Activated CD4-positive, CD25-positive, alpha-beta regulatory T cell treated with anti-CD3 and anti-CD28 coated beads, Interleukin-2, amount 50 U/mL, for 16 hours (primary cell): ENCODE results near the gene TSPAN7.

ENCODE experiments used
- DNase-seq: peaks from one replicate; pipeline ENCODE4 v3.0.0-alpha.2; 2020; ENCODE audit warnings: low read depth, low spot score

Gene TSPAN7

GRCh38 chrX:38643903-38644302 lies 82.6 kb downstream of the TSPAN7 start:
- DNase-seq, result no peak

DNA sequence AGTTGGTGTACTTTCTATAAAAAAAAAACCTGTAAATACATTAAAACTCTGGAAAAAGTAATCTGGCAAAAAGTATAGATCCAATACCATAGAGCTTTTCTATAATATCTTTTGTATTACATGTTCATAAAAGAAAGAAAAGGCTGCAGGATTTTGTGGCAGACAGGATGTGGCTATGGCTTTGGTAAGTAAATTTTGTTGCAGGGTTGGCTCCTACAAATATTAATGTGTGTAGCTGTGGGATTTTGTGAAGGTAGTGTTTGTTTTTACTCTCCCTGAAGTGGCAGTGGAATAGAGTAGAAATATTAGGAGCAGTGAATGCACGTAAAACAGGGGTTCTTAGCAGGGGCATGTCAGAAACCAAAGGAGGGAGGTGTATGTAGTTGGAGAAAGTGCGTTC lies 84.8 kb downstream of the TSPAN7 start:
- no peak for DNase-seq

GRCh38 chrX:38649221-38649620 lies 87.9 kb downstream of the TSPAN7 start:
- DNase-seq, result no peak

- no peak for DNase-seq
Measured at GRCh38 chrX:38649674-38650647, 88.6 kb downstream of the TSPAN7 start.

GRCh38 chrX:38651625-38652601 lies 90.6 kb downstream of the TSPAN7 start:
- DNase-seq, result no peak

DNA sequence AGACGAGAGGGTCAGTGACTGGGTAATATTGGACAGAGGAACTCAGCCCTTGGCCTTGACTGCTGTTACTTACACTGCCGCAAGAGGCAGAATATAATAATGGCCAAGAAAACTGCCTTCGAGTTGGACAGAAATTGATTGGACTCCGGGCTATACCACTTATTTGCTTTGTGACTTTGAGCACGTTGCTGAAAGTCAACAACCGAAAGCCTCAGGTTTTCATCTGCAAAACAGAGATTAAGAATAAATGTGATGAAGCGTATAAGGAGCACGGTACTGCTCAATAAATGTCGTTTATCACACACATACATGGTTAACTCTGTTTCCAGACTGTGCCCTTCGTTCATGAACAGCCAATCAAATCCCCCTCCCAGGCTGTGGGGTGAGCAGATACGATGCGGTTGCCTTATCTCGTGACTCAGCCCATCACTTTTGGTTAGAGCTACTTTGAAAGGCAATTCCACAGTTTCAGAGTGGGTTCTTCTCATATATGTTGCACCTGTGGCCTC lies 91.6 kb downstream of the TSPAN7 start:
- DNase-seq, result no peak

DNA sequence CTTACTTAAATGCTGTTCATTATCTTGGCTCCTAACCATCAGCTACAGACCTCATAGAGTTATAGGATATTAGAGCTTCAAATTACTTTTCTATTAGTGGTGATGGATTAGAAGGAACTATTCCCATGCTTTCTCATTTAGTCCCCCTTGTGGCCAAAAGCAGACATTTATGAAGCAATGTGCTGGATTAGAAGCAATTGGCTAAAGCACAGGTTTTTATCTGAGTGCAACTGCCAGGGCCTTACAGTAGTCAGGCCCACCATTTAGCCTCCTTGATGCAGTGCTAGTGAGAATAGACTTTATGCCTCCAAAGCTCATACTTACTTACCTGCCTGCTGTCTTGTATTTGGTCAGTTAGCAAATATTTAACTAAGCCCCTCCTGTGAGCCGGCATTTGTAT lies 93.0 kb downstream of the TSPAN7 start:
- no peak for DNase-seq

DNA sequence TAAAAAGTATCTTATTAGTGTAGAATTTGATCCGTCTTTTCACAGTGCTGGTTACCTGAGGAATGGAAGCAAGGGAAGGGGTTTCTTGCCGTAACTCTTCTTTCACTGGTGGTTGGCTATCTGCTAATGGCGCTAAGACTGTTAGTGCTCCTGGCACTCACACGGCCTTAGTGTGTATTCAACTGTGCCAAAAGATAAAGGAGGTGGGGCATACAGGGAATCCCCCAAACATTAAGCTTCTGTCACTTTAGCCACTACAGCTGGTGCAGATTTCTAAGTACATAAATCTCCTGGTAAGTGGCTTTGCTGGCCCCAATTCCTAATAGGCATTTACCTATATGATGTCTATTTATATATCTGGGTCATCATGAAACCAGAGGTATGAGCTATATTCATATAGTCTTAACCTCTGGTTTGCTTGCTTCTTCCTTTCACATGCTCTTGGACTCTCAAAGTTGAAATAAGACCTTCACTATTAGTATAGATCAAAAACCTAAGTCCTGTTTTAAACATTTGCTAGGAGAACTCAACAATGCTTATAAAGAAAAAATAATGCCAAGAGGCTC lies 95.1 kb downstream of the TSPAN7 start:
- no peak for DNase-seq

DNA sequence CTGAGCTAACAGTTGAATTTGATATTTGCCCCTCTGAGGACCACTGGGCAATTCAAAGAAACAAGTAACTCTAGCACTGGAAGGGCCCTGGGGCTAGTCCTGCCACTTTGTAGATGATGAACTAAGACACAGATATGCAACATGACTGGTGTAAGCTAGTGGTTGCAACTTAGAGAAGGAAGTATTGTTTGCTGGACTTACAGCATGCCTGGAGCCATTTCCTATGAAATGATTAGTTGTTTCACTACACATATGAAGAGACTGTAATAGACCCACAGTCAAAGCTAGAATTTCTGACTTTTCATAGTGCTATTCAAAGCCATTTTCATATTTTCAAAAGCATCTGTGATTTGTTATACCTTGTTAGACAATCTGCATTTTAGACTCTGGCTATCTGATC lies 96.2 kb downstream of the TSPAN7 start:
- DNase-seq, result no peak

DNA sequence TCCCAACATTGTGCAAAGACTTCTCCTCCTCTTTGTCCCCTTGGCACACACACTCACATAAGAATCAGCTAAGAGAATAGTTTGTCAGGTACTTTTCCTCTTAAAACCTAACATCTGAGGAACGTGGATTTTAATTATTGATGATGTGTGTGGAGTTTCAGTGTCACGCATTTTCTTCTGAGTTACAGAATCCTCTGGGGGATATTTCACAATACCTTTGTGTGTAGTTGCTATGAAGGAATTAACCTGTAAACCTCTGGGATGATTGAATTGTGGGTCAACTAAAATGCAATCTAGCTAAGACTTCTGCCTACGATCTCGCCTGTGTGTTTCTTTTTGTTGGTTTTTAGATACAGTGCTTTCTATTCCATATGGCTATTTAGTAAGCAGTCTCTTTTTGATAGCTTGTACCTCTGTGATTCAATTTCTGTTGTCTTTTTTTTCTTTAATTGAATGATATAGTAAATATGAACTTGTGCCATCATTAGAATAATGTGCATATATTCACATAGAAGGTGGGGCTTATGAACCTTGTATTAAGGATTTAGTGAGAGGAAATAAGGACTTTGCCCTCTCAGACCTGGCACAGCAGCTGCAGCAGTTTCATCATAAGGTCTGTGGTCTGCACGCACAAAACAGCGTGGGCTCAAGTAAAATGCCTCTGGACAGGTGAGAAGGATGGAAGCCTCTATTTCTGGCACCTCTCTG lies 99.2 kb downstream of the TSPAN7 start:
- DNase-seq, result no peak

- no peak for DNase-seq
Measured at GRCh38 chrX:38661103-38661441, 99.7 kb downstream of the TSPAN7 start.

- no peak for DNase-seq
Measured at GRCh38 chrX:38661561-38661960, 100.2 kb downstream of the TSPAN7 start.

DNA sequence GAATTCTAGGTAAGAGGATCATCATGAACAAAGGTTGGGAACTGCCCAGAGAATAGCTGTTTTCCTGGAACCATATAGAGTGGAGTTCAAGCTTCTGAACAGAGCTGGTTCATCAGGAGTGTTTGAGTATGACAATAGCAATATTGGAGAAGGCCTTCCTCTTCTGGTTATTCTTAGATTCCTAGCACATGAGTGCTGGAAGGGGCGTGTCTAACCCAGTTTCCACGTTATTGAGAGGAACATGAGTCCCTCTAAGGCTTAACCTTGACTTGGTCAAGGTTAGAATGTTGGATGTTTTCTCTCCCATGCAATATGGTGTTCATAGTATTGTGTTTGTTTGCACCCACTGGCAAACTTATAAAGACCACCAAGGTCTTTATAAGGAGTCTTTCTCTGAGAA lies 101.3 kb downstream of the TSPAN7 start:
- no peak for DNase-seq

DNA sequence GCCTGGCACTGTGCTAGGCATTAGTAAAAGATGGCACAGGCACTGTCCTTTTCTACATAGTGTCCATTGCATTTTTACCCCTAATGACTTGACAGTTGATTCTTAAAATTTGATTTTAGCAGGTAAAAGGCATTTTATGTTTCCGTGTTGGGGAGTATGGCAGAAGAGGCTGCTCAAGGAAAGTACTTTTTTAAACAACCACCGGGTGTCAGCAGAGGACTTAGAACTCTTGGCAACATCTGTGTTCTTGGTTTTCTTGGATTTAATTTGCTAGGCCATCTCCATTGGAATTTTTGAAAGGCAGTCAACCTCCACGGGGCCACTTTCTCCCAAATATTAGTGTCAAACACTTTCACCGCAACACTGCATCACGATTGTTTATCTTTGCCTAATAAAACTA lies 102.9 kb downstream of the TSPAN7 start:
- no peak for DNase-seq

- no peak for DNase-seq
Measured at GRCh38 chrX:38666909-38667308, 105.6 kb downstream of the TSPAN7 start.

DNA sequence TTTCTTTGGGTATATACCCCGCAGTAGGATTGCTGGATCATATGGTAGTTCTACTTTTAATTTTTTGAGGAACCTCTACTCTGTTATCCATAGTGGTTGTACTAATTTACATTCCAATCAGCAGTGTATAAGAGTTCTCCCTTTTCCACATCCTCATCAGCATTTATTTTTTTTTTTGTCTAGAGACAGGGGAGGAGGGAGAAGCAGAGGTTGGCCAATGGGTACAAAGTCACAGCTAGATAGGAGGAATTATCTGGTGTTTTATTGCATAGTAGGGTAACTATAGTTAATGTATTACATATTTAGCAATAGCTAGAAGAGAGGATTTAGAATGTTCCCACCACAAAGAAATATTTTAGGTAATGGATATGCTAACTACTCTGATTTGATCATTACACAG lies 107.4 kb downstream of the TSPAN7 start:
- no peak for DNase-seq

DNA sequence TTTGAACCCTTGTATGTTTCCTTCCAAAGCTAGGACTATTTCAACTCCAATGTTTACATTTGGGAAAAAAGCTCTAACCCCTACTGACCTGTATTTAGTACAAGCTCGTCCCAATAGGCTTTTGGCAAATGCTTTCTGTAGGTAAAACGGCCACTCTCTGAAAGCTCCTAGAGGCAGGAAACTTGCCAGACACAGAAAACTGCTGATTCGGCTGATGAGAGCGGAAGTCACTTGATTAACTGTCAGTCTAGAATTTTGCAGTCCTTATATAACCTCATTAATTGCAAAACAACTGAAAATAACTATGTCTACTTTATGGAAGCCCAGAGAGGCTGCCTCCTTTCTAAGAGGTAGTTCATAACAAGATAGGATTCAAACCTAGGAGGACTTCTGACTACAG lies 108.1 kb downstream of the TSPAN7 start:
- no peak for DNase-seq

DNA sequence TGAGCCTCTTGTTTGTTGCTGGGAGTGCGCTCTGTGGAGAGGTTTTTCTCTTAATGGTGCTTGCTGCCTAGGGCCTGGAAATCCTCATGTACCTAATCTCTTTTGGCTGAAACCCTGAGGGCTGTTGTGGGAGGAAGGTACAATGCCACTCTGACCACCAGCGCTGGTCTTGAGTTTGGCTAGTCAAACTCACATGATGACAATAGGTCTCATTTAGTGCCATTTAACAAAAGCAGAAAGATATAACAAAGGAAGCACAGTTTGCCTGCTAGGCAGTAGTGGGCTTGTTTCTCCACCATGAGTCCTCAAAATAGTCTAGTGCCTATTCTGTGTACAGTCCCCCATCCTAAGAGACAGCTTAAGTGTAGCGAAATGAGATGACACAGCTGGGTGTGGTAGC lies 111.3 kb downstream of the TSPAN7 start:
- DNase-seq, result no peak

GRCh38 chrX:38675856-38676255 lies 114.5 kb downstream of the TSPAN7 start:
- DNase-seq, result no peak

GRCh38 chrX:38678183-38678582 lies 116.8 kb downstream of the TSPAN7 start:
- no peak for DNase-seq

- DNase-seq, result no peak
Measured at GRCh38 chrX:38678821-38679220, 117.5 kb downstream of the TSPAN7 start.
